NCI-H187 (cell line): ENCODE data around the gene P2RY12.

Source experiments
- DNase-seq, 2 experiments: peaks; one replicate each; lab custom pipeline; 2025; lab: John Stamatoyannopoulos, UW

P2RY12 gene

DNA sequence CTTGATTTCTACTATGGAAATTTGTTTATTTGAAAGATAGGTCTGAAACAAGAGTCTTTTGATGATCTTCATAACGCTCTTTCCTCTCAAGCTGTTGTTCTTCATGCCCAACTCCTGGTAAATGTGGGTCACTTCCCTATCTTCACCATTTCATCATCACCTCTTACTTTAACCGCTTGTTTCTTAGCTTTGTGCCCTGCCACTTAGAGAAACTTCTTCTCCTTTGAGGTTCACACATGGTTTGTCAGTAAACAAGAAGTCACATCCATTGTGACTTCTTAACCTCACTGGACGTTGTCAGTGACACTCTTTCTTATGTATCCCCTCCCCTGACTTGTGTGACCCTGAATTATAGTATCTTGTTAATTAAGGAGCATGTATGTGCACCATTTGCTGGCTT lies 38.3 kb downstream of the P2RY12 start:
- no peak for DNase-seq

GRCh38 chr3:151345859-151346258 lies 38.7 kb downstream of the P2RY12 start:
- no peak for DNase-seq

DNA sequence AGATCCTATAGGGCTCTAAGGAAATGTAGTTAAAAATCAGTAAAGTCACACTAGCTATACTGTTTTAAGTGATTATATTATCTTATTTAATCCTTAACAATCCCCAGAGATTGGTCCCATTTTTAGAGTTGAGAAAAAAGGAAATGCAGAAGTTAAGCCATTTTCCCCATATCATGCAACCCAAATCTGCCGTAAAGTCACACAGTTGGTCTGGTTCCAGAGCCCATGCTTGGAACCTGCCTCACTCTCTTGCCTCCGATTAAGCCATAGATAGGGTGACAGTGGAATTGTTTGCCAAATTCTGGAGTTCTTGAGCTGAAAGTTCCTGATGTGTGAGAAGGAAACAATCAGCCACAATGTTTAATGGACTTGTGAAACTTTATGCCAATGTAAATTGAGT lies 52.9 kb downstream of the P2RY12 start:
- DNase-seq, result no peak

- no peak for DNase-seq
Observed at GRCh38 chr3:151330899-151331298, 53.7 kb downstream of the P2RY12 start.

DNA sequence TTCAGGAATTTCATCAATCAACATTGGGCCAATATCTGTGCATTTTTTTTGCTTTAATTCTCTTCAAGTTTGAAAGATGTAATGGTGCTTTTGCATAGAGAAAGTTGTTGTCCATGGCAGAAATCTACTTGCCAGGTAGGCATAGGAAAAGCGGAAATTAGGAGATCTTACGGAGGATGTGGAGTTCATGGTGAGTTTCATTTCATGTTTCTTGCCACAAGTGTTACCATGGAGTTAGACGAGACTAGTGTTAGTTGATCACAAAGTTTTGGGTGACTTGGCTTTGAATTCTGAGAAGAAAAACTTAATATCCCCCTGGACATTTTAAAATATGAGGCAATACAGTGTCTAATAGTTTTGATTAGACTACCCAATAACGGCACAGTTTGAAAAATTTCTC lies 54.2 kb downstream of the P2RY12 start:
- no peak for DNase-seq

DNA sequence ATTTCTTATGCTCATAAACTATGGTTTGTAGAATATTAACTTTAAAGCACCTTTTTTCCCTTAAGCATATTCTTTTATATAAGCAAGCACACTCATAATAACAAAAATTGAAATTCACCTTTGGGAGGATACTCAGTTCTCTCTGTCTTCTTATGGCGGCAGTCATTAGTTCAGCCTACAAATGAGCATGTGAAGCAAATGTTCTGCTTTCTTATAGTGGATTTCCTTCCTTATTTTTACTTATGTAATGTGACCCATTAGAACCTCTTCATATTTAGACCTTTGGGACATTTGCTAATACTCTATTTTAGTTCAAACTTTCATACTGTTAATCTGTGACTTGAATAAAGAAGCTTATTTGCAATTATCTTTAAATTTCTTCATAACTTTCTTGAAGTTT lies 55.2 kb downstream of the P2RY12 start, which contains the start of gene P2RY13:
TSS of gene P2RY13 (minus strand) at position 187 of the 400 bp plus-strand sequence. CDS start at position 166, 21 bp downstream.
- no peak for DNase-seq

- DNase-seq, result no peak
Observed at GRCh38 chr3:151328298-151328995, 56.1 kb downstream of the P2RY12 start.

- no peak for DNase-seq
Observed at GRCh38 chr3:151327571-151328198, 56.9 kb downstream of the P2RY12 start.

DNA sequence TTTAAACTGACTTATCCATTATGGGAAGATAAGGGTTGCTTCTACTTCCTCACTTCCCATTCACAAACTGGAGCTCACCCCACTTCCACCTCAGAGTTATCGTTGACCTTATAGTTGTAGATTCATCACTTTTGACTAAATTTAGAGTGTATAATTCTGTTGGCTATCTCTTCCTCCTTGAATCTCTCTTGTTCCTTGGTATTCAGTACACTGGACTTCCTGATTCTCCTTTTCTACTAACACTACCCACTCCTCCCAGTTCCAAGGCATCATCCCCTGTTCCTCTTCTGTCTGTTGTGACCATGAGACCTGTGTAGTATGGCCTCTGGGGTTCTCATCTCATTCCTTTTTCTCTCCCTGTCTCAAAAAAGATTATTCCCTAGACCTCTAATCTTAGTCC lies 62.0 kb downstream of the P2RY12 start:
- DNase-seq, result no peak

GRCh38 chr3:151321526-151321925 lies 63.0 kb downstream of the P2RY12 start:
- DNase-seq, result no peak

DNA sequence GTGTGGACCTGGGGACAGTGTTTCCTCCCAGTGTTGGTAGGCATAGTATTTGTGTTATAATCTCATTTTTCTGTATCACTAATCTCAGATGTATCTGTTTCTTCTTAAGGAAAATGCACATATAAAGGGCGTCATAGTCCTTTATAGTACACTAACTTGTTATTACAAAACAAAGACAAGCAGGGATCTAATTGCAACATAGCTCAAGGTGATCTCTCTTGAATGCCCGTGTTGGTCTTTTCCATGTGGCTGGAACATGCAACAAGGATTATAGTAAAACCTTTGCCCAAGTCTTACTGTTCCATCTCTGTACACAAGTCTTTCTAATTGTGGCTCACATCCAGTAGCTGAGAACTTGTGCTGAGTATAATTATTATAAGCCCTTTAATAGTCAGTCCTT lies 64.4 kb downstream of the P2RY12 start:
- DNase-seq, result no peak

DNA sequence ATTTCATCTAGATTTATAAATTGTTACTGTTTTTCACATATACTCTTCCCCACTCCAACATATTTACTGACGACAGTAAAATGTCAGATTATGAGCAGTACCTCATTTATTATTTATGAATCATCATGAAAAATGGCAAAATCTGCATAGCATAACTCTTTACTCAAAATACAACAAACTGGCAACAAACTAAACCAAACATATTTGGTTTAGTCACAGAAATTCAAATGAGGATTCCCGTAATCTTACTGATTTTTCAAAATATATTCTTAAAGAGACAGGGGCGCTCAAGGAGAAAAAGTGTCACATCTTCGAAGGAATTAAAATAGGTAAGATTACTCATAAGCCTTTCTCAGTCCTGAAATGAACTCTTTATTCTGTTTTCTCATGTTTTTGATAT lies 64.9 kb downstream of the P2RY12 start:
- DNase-seq, result no peak

GRCh38 chr3:151318991-151319390 lies 65.6 kb downstream of the P2RY12 start:
- DNase-seq, result no peak

GRCh38 chr3:151318313-151318712 lies 66.2 kb downstream of the P2RY12 start:
- DNase-seq, result no peak

GRCh38 chr3:151316267-151316991 lies 68.1 kb downstream of the P2RY12 start, which contains the start of gene GPR87:
Gene GPR87 (minus strand): TSS chr3:151316820. CDS start chr3:151300100, 16,720 bp downstream.
- DNase-seq, result no peak

- no peak for DNase-seq
Observed at GRCh38 chr3:151315846-151316245, 68.7 kb downstream of the P2RY12 start.

DNA sequence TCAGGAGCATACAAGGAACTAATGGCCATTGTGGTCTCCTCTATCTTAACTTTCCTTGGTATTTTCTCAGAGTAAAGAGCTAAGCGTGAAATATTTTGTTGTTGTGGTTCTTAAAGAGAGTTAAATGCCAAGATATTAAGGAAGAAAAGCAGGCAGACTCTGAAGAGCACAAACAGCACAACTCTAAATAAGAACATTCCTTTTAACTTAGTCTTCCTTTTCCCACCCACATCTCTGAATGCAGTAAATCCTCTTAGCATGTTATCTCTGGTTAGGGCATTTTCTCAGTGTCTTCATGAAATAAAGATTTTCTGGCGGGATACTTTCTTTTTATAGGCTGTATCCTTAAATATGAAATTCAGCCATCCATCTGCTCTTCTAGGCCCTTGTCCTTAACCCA lies 69.4 kb downstream of the P2RY12 start:
- DNase-seq, result no peak

- no peak for DNase-seq
Observed at GRCh38 chr3:151314593-151314992, 70.0 kb downstream of the P2RY12 start.

GRCh38 chr3:151314137-151314536 lies 70.4 kb downstream of the P2RY12 start:
- no peak for DNase-seq

DNA sequence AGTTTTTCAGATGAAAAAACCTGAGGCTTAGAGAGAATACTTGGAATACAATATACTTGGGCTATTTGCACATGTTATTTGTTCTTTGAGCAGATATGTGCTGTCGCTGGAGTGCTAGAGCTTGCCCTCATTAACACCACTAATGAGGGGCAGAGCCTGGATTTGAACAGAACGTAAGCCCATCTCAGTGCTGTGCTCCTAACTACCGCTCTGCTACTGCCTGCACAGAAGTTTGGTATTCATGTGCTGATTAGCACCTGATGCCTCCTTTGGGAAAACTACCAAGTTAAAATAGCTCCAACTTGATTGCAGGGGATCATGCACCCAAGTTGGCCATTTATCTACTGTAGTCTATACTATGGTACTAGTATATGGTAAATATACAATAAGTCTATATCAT lies 71.6 kb downstream of the P2RY12 start:
- DNase-seq, result no peak

GRCh38 chr3:151309566-151309965 lies 75.0 kb downstream of the P2RY12 start:
- DNase-seq, result no peak

DNA sequence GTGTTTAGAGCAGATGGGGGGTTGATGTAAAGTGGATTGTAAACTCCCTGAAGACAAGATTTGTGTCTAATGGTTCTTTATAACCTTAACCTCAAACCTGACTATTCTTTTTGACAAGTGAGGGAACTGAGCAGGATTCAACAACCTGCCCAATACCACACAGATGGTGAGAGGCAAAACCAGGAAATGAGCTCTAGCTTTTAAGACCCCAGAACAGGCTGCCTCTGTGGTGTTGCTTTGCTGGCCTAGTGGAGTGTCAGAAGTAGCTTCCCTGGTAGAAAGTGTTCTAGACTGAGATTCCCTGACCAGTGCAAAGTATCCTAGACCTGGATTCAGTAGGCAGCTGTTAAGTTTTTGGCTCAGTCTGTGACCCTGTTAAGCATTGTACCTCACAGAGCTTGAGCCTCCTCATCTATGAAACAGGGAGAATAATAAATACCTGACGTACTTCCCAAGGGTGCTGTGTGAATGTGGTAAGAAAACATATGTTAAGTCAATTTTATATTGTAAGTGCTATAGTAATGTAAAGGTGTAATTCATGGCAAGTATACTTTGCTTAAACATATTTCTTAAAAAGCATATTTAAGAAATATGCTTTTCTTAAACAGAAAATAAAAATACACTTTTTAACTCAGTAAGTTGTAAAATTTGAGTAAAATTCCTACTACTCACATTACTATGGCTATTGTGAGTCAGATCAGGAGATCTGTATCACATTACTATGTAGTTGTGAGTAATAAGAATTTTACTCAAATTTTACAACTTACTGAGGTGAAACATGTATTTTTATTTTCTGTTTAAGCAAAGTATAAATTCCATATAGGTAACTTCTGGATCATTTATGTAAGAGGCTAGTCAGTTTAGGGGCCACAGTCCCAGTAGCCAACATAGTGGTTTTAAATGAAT lies 76.7 kb downstream of the P2RY12 start:
- no peak for DNase-seq
